Heart left ventricle (tissue), 13 donors: Measurements from ENCODE around the gene HIGD1A.

ENCODE experiments used
- CTCF ChIP-seq, 12 donors: fragments of 200-600 bp; sonication (generic) in 4 of 12; IDR thresholded peaks; one replicate each; pipeline versions ENCODE4 v1.5.0 to v1.8.0; 2018 to 2022; ENCODE audit warnings: antibody characterized with exemption in 12 of 12, mild to moderate bottlenecking in 5 of 12
- POLR2A ChIP-seq, 2 donors: fragments of 450-650 bp; IDR thresholded peaks; one replicate each; pipeline ENCODE4 v1.6.1; 2017; ENCODE audit warnings: antibody characterized with exemption in 2 of 2, mild to moderate bottlenecking in 2 of 2, moderate library complexity in 2 of 2
- donor health status: ischemic (EF 13 %, LVEDD 7.1; RV severe dilation, severe dysfunction).
- donor health status: DM: no; HTN: yes; CAD: no.
- donor health status: DM: no; HTN: no; CAD: no.
- donor health status: ischemic (EF 25% LVEDD 6.9; RV normal size, moderate dysfunction).
- donor health status: ischemic (EF 25% LVEDD 5.7; RV mildly dilated, moderate dysfunction).
- donor health status: ischemic (EF 35%, LVEDD 5.7; RV mildly dilated, moderate dysfunction).
- donor health status: nonischemic (EF 11% LVEDD 7.7; RV severe dilation, severe dysfunction).
- donor health status: DM: yes; HTN: yes; CAD: no.
- donor health status: PGD.
- donor health status: ischemic (EF 29% LVEDD 5.4; RV normal size, mild dysfunction).
- donor health status: nonischemic (EF 23%, LVEDD 6.1; RV moderate dilation, normal function).

GRCh38 chr3:42755681-42756578 is 48.4 kb downstream of the HIGD1A start:
- no peak for TF ChIP-seq POLR2A (IDR thresholded peaks at IDR 0.05)
- peak in 11 of 12 donors; percentile 11 to 58 (median 36) for TF ChIP-seq CTCF (IDR thresholded peaks at IDR 0.05)
